Right lobe of liver (tissue), 4 donors: Measurements from ENCODE around the gene RFC3.

ENCODE experiments used
- CTCF ChIP-seq, 4 donors: fragments of 200-600 bp in 3 of 4; fragments of 450-650 bp in 1 of 4; IDR thresholded peaks; one replicate each; pipeline versions ENCODE4 v1.5.1 to v1.8.0; 2016 to 2022; ENCODE audit warnings: antibody characterized with exemption in 4 of 4, mild to moderate bottlenecking in 2 of 4
- POLR2A ChIP-seq: fragments of 450-650 bp; IDR thresholded peaks from one replicate; pipeline ENCODE4 v1.6.1; 2017; ENCODE audit warnings: antibody characterized with exemption, mild to moderate bottlenecking
- donor health status: DM: no; HTN: no; CAD: no.
- donor health status: DM: no; HTN: no; CAD: no.
- donor health status: DM: no; HTN: yes; CAD: no.

DNA sequence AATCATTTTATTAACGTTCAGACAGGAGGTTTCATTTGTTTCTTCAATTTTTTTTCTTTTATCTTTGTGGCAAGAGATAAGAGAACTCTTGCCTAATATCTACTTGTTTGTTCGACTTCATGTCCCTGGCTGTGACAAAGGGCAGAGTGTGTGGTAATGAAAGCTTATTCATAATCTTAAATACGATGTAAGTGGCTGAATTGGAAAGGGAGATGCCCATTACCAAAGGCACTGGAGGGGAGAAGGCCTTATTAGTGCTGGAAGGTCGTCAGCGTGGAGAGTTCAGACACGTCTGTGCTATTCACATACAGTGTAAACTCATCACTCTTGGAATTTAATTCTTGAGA lies 54.0 kb downstream of the RFC3 start:
- no peak for TF ChIP-seq POLR2A
- TF ChIP-seq CTCF (IDR thresholded peaks at IDR 0.05), result no peak
